Mucosa of descending colon (tissue), 3 donors: ENCODE results near the gene IFI6. TPM values are rescaled to one million over a fixed set of nuclear protein-coding genes. Genes with fewer than 3 reads are reported as not detected.

Experiments used
- ATAC-seq: fragments of 200-7000 bp; cut with Tn5 transposase; one replicate; pipeline ENCODE4 v1.9.1; 2020; ENCODE audit warnings: mild to moderate bottlenecking, moderate library complexity
- DNase-seq, 3 donors: peaks; one replicate each; pipeline ENCODE4 v3.0.0-alpha.2; 2020
- H3K36me3 ChIP-seq: fragments of 200-600 bp; one replicate; pipeline ENCODE4 v1.8.0; 2021; ENCODE audit warnings: low read depth, mild to moderate bottlenecking
- H3K4me1 ChIP-seq: fragments of 200-600 bp; one replicate; pipeline ENCODE4 v1.8.0; 2021; ENCODE audit warnings: low read depth, mild to moderate bottlenecking
- H3K4me3 ChIP-seq: fragments of 200-600 bp; one replicate; pipeline ENCODE4 v1.8.0; 2021; ENCODE audit warnings: mild to moderate bottlenecking
- H3K9me3 ChIP-seq: fragments of 200-600 bp; one replicate; pipeline ENCODE4 v1.8.0; 2021; ENCODE audit warnings: mild to moderate bottlenecking
- CTCF ChIP-seq: fragments of 200-600 bp; IDR thresholded peaks from one replicate; pipeline ENCODE4 v1.8.0; 2022; ENCODE audit warnings: antibody characterized with exemption, mild to moderate bottlenecking
- intact Hi-C, 2 donors: fragments of 100-400 bp; cut with DNase I in 1 of 2; cut with micrococcal nuclease in 1 of 2; formaldehyde crosslinking; loops; one replicate each; pipeline versions ENCODE4 v1.11.0 to v1.11.1; 2022; cut with DNase I, micrococcal nuclease
- total RNA-seq, 3 donors: library from RNA; stranded (reverse); fragmentation: NEBNext Ultra II Directional in 2 of 3; extraction: Animal tissue kit (Norgen Biotek cat#: 25700) in 2 of 3; gene quantifications; one replicate each; pipeline versions ENCODE4 v1.2.1 to v1.2.4, GENCODE V29; 2021 to 2023
- donor health status: DM: no; HTN: no; CAD: no; lungs with moderate emphysema.
- donor health status: DM: no; HTN: no; CAD: no.
- donor health status: DM: no; HTN: yes; CAD: no.

Gene IFI6
- total RNA-seq, 3 donors from 2014 or later, result 8.3 to 51.4 (median 45.4) TPM

GRCh38 chr1:27678747-27679146, 6.8 kb upstream of the IFI6 start:
- Histone ChIP-seq H3K4me1 (no peaks in the 10 kb centered on the region), H3K9me3 (peaks cover 26% of the 10 kb centered on the region), H3K4me3 (no peak overlapping the region), H3K36me3 (no peaks in the 10 kb centered on the region)
- no peak for TF ChIP-seq CTCF
- no peak for DNase-seq
- ATAC-seq, result no peak
- intact Hi-C loops, result no loop called here

- Histone ChIP-seq H3K36me3 (no peaks in the 10 kb centered on the region), H3K4me3 (no peak overlapping the region), H3K9me3 (peaks cover 18% of the 10 kb centered on the region), H3K4me1 (peaks cover 10% of the 10 kb centered on the region)
- intact Hi-C loops, result no loop called here
- ATAC-seq (no peak), DNase-seq (no peak)
- no peak for TF ChIP-seq CTCF
Observed at GRCh38 chr1:27676410-27676809, 4.4 kb upstream of the IFI6 start.

- H3K4me3 ChIP-seq, result no peak overlapping the region
- intact Hi-C loops, result no loop called here
- no peak for TF ChIP-seq CTCF
- DNase-seq (no peak), ATAC-seq (no peak)
- H3K36me3 ChIP-seq, result no peaks in the 10 kb centered on the region
- H3K9me3 ChIP-seq, result no peaks in the 10 kb centered on the region
- H3K4me1 ChIP-seq, result peaks cover 13% of the 10 kb centered on the region
Observed at GRCh38 chr1:27672750-27673112, 739 bp upstream of the IFI6 start.

GRCh38 chr1:27669876-27670275, 2.1 kb downstream of the IFI6 start:
- DNase-seq, result no peak
- no peaks in the 10 kb centered on the region for H3K9me3 ChIP-seq
- no peak for TF ChIP-seq CTCF
- no peak overlapping the region for H3K4me3 ChIP-seq
- peaks cover 13% of the 10 kb centered on the region for H3K4me1 ChIP-seq
- ATAC-seq, result no peak
- intact Hi-C loops, result no loop called here
- no peaks in the 10 kb centered on the region for H3K36me3 ChIP-seq

- no peak overlapping the region for H3K4me3 ChIP-seq
- no peaks in the 10 kb centered on the region for H3K36me3 ChIP-seq
- intact Hi-C loops, result no loop called here
- ATAC-seq (peak; percentile 67), DNase-seq (peak; percentile 86 to 91 (median 90))
- peaks cover 13% of the 10 kb centered on the region for H3K4me1 ChIP-seq
- H3K9me3 ChIP-seq, result no peaks in the 10 kb centered on the region
- TF ChIP-seq CTCF, result peak; percentile 93
Observed at GRCh38 chr1:27668808-27669723, 2.9 kb downstream of the IFI6 start.
